SIG-M5 (cell line): ENCODE results near the gene ACSF2.

Source experiments
- DNase-seq: peaks from one replicate; lab custom pipeline; 2025; lab: John Stamatoyannopoulos, UW

The ACSF2 gene

GRCh38 chr17:50440172-50440837 lies 14.3 kb downstream of the ACSF2 start:
- DNase-seq: no peak

- DNase-seq: no peak
These were observed 15.1 kb downstream of the ACSF2 start for GRCh38 chr17:50440838-50441829.

- no peak for DNase-seq
These were observed 17.5 kb downstream of the ACSF2 start for GRCh38 chr17:50443505-50443974.

GRCh38 chr17:50444841-50445715 lies 19.1 kb downstream of the ACSF2 start:
- no peak for DNase-seq

GRCh38 chr17:50445730-50446325 lies 19.8 kb downstream of the ACSF2 start:
- no peak for DNase-seq

GRCh38 chr17:50447870-50448595 lies 22.0 kb downstream of the ACSF2 start:
- no peak for DNase-seq

GRCh38 chr17:50448643-50449042 lies 22.6 kb downstream of the ACSF2 start:
- DNase-seq: no peak

- DNase-seq: no peak
These were observed 26.1 kb downstream of the ACSF2 start for GRCh38 chr17:50451943-50452629.

GRCh38 chr17:50452630-50453300 lies 26.7 kb downstream of the ACSF2 start:
- no peak for DNase-seq

GRCh38 chr17:50453901-50454300 lies 27.9 kb downstream of the ACSF2 start:
- no peak for DNase-seq

GRCh38 chr17:50457621-50458020 lies 31.6 kb downstream of the ACSF2 start:
- no peak for DNase-seq

- no peak for DNase-seq
These were observed 32.3 kb downstream of the ACSF2 start for GRCh38 chr17:50458270-50458669.

- no peak for DNase-seq
These were observed 33.0 kb downstream of the ACSF2 start for GRCh38 chr17:50458701-50459676.

GRCh38 chr17:50459756-50460155 lies 33.7 kb downstream of the ACSF2 start:
- DNase-seq: no peak

GRCh38 chr17:50460831-50461526 lies 35.0 kb downstream of the ACSF2 start:
- DNase-seq: no peak

GRCh38 chr17:50461550-50462132 lies 35.6 kb downstream of the ACSF2 start:
- no peak for DNase-seq

GRCh38 chr17:50462446-50462845 lies 36.4 kb downstream of the ACSF2 start:
- no peak for DNase-seq

GRCh38 chr17:50464121-50464520 lies 38.1 kb downstream of the ACSF2 start:
- no peak for DNase-seq
